MM.1S (cell line): ENCODE results near the gene SPINT2.

ENCODE experiments used
- CTCF ChIP-seq: fragments of 300-600 bp; sonication (generic); IDR thresholded peaks from 2 replicates; pipeline ENCODE4 v1.5.1; 2016; ENCODE audit warnings: antibody characterized with exemption, low read length, mixed read lengths
- EZH2 ChIP-seq: fragments of 300-600 bp; sonication (generic); optimal IDR thresholded peaks from 2 replicates; pipeline ENCODE3; 2017; ENCODE audit warnings: low read depth, mild to moderate bottlenecking, antibody characterized with exemption, low read length, mixed read lengths

DNA sequence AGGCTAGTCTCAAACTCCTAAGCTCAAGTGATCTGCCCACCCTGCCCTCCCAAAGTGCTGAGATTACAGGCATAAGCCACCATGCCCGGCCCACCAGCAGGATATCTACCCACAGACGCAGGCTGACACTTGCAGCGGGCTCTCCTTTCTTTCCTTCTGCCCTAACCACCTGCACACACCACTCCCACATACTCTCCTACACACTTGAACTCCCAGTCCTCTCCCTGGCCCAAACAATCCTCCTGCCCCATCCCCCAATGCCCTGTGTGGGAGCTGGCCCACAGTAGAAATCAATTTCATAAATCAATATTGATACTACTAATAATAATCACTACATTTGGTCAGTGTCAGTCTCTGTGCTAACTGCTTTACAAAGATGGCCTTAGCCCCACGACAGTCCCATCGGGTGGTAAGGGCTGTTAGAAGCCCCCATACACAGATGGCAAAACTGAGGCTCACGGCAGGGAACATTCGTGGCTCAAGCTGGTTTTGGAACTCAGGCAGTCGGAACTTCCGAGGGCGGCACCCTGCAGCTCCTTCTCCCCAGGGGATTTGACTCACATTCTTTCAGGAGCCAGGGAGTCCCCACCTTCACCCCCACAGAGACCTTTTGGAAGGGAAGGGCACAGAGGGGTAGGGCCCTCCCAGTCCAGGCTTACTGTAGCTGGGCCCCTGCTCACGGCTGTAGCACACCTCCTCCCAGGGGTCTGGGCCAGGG is 36.9 kb upstream of the SPINT2 start:
- TF ChIP-seq CTCF, result no peak
- no peak for TF ChIP-seq EZH2
